HEK293 (cell line): Measurements from ENCODE around the gene ABCA7.

ENCODE experiments used
- GFI1B ChIP-seq: fragments of 450-650 bp; formaldehyde crosslinking; IDR thresholded peaks from 2 replicates; pipeline ENCODE4 v1.5.1; 2016; ENCODE audit warnings: missing biosample characterization, missing genetic modification characterization
- GLIS1 ChIP-seq: fragments of 450-650 bp; formaldehyde crosslinking; IDR thresholded peaks from 2 replicates; pipeline ENCODE4 v1.5.1; 2016; ENCODE audit warnings: missing biosample characterization, missing genetic modification characterization
- MYNN ChIP-seq: fragments of 450-650 bp; formaldehyde crosslinking; IDR thresholded peaks from 2 replicates; pipeline ENCODE4 v1.5.1; 2016; ENCODE audit warnings: missing biosample characterization, missing genetic modification characterization, borderline replicate concordance
- MZF1 ChIP-seq: fragments of 450-650 bp; formaldehyde crosslinking; IDR thresholded peaks from 2 replicates; pipeline ENCODE4 v1.5.1; 2017; ENCODE audit warnings: missing biosample characterization, missing genetic modification characterization, borderline replicate concordance
- ZBTB21 ChIP-seq: fragments of 450-650 bp; formaldehyde crosslinking; IDR thresholded peaks from 2 replicates; pipeline ENCODE4 v1.5.1; 2017; ENCODE audit warnings: missing biosample characterization, missing genetic modification characterization
- ZBTB48 ChIP-seq: fragments of 450-650 bp; formaldehyde crosslinking; IDR thresholded peaks from 2 replicates; pipeline ENCODE4 v1.5.1; 2016; ENCODE audit warnings: missing biosample characterization, missing genetic modification characterization
- ZNF121 ChIP-seq: fragments of 450-650 bp; formaldehyde crosslinking; IDR thresholded peaks from 2 replicates; pipeline ENCODE4 v1.5.1; 2016; ENCODE audit warnings: missing biosample characterization, missing genetic modification characterization
- ZNF155 ChIP-seq: fragments of 450-650 bp; formaldehyde crosslinking; IDR thresholded peaks from 2 replicates; pipeline ENCODE4 v1.5.1; 2016; ENCODE audit warnings: missing biosample characterization, missing genetic modification characterization
- ZNF211 ChIP-seq: fragments of 450-650 bp; formaldehyde crosslinking; IDR thresholded peaks from 2 replicates; pipeline ENCODE4 v1.5.1; 2016; ENCODE audit warnings: low read depth, missing biosample characterization, missing genetic modification characterization
- ZNF221 ChIP-seq: fragments of 450-650 bp; formaldehyde crosslinking; IDR thresholded peaks from 2 replicates; pipeline ENCODE4 v1.5.1; 2017; ENCODE audit warnings: missing biosample characterization, missing genetic modification characterization, borderline replicate concordance
- ZNF239 ChIP-seq: fragments of 450-650 bp; formaldehyde crosslinking; IDR thresholded peaks from 2 replicates; pipeline ENCODE4 v1.5.1; 2016; ENCODE audit warnings: missing biosample characterization, missing genetic modification characterization
- ZNF514 ChIP-seq: fragments of 450-650 bp; formaldehyde crosslinking; IDR thresholded peaks from 2 replicates; pipeline ENCODE4 v1.5.1; 2016; ENCODE audit warnings: missing biosample characterization, missing genetic modification characterization
- ZNF544 ChIP-seq: fragments of 450-650 bp; formaldehyde crosslinking; IDR thresholded peaks from 2 replicates; pipeline ENCODE4 v1.5.0; 2017; ENCODE audit warnings: missing biosample characterization, missing genetic modification characterization
- ZNF548 ChIP-seq: fragments of 450-650 bp; formaldehyde crosslinking; IDR thresholded peaks from 2 replicates; pipeline ENCODE4 v1.5.1; 2016; ENCODE audit warnings: missing biosample characterization, missing genetic modification characterization
- ZNF624 ChIP-seq: fragments of 450-650 bp; formaldehyde crosslinking; IDR thresholded peaks from 2 replicates; pipeline ENCODE4 v1.5.1; 2017; ENCODE audit warnings: missing biosample characterization, missing genetic modification characterization
- ZNF629 ChIP-seq: fragments of 450-650 bp; formaldehyde crosslinking; IDR thresholded peaks from 2 replicates; pipeline ENCODE4 v1.5.1; 2017; ENCODE audit warnings: missing biosample characterization, missing genetic modification characterization
- TF ChIP-seq, protein P1 (sequence below): fragments of 450-650 bp; formaldehyde crosslinking; IDR thresholded peaks from 2 replicates; pipeline ENCODE4 v1.5.1; 2016; ENCODE audit warnings: missing biosample characterization, missing genetic modification characterization, low read depth
- TF ChIP-seq, protein P2 (sequence below): fragments of 450-650 bp; formaldehyde crosslinking; conservative IDR thresholded peaks from 2 replicates; pipeline ENCODE4 v1.5.1; 2016; ENCODE audit warnings: low read depth, missing biosample characterization, missing genetic modification characterization
- TF ChIP-seq, protein P3 (sequence below): fragments of 450-650 bp; formaldehyde crosslinking; IDR thresholded peaks from 2 replicates; pipeline ENCODE4 v1.5.1; 2016; ENCODE audit warnings: missing biosample characterization, missing genetic modification characterization, low read depth

ABCA7 gene

GRCh38 chr19:1025960-1026782 is 13.7 kb upstream of the ABCA7 start, which contains the start of gene CNN2 (continued):
- TF ChIP-seq, protein P1, sequence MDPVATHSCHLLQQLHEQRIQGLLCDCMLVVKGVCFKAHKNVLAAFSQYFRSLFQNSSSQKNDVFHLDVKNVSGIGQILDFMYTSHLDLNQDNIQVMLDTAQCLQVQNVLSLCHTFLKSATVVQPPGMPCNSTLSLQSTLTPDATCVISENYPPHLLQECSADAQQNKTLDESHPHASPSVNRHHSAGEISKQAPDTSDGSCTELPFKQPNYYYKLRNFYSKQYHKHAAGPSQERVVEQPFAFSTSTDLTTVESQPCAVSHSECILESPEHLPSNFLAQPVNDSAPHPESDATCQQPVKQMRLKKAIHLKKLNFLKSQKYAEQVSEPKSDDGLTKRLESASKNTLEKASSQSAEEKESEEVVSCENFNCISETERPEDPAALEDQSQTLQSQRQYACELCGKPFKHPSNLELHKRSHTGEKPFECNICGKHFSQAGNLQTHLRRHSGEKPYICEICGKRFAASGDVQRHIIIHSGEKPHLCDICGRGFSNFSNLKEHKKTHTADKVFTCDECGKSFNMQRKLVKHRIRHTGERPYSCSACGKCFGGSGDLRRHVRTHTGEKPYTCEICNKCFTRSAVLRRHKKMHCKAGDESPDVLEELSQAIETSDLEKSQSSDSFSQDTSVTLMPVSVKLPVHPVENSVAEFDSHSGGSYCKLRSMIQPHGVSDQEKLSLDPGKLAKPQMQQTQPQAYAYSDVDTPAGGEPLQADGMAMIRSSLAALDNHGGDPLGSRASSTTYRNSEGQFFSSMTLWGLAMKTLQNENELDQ (tag by site-specific recombination), result no peak
- TF ChIP-seq ZNF239 (tag by site-specific recombination) (peak; percentile 98), ZNF629 (tag by site-specific recombination) (no peak), ZBTB48 (tag by site-specific recombination) (peak; percentile 30; the same call in 1 of the 2 replicates), GLIS1 (peak; percentile 43), ZNF624 (no peak), ZNF155 (tag by site-specific recombination) (no peak), ZNF121 (tag by site-specific recombination) (no peak), GFI1B (tag by site-specific recombination) (no peak), ZNF548 (tag by site-specific recombination) (no peak), ZNF544 (tag by site-specific recombination) (no peak), ZNF221 (no peak), MZF1 (tag by site-specific recombination) (no peak), MYNN (tag by site-specific recombination) (no peak), ZNF514 (tag by site-specific recombination) (no peak), ZBTB21 (no peak), ZNF211 (tag by site-specific recombination) (no peak)
- TF ChIP-seq, protein P2, sequence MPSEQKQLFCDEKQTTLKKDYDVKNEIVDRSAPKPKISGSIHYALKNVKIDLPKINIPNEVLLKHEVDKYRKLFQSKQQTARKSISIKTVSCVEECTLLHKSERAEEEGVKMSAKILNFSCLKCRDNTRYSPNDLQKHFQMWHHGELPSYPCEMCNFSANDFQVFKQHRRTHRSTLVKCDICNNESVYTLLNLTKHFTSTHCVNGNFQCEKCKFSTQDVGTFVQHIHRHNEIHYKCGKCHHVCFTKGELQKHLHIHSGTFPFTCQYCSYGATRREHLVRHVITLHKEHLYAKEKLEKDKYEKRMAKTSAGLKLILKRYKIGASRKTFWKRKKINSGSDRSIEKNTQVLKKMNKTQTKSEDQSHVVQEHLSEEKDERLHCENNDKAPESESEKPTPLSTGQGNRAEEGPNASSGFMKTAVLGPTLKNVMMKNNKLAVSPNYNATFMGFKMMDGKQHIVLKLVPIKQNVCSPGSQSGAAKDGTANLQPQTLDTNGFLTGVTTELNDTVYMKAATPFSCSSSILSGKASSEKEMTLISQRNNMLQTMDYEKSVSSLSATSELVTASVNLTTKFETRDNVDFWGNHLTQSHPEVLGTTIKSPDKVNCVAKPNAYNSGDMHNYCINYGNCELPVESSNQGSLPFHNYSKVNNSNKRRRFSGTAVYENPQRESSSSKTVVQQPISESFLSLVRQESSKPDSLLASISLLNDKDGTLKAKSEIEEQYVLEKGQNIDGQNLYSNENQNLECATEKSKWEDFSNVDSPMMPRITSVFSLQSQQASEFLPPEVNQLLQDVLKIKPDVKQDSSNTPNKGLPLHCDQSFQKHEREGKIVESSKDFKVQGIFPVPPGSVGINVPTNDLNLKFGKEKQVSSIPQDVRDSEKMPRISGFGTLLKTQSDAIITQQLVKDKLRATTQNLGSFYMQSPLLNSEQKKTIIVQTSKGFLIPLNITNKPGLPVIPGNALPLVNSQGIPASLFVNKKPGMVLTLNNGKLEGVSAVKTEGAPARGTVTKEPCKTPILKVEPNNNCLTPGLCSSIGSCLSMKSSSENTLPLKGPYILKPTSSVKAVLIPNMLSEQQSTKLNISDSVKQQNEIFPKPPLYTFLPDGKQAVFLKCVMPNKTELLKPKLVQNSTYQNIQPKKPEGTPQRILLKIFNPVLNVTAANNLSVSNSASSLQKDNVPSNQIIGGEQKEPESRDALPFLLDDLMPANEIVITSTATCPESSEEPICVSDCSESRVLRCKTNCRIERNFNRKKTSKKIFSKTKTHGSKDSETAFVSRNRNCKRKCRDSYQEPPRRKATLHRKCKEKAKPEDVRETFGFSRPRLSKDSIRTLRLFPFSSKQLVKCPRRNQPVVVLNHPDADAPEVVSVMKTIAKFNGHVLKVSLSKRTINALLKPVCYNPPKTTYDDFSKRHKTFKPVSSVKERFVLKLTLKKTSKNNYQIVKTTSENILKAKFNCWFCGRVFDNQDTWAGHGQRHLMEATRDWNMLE (tag by site-specific recombination), result no peak
- TF ChIP-seq, protein P3, sequence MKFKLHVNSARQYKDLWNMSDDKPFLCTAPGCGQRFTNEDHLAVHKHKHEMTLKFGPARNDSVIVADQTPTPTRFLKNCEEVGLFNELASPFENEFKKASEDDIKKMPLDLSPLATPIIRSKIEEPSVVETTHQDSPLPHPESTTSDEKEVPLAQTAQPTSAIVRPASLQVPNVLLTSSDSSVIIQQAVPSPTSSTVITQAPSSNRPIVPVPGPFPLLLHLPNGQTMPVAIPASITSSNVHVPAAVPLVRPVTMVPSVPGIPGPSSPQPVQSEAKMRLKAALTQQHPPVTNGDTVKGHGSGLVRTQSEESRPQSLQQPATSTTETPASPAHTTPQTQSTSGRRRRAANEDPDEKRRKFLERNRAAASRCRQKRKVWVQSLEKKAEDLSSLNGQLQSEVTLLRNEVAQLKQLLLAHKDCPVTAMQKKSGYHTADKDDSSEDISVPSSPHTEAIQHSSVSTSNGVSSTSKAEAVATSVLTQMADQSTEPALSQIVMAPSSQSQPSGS (tag by site-specific recombination), result no peak
- TF ChIP-seq, all 188 proteins: peak for 33
